ENCODE results near the gene C18orf54.
"Not testable (repeated sequence)": the region's sequence is repeated elsewhere in the genome, so short reads cannot be mapped to it uniquely, and the experiment has no call there.

The C18orf54 gene

GRCh38 chr18:54357660-54358494, at the start of gene C18orf54, which contains the start of gene STARD6:
Gene C18orf54 (plus strand): TSS chr18:54357906. CDS start chr18:54360573, 2,667 bp downstream.
Gene STARD6 (minus strand): TSS chr18:54357858. CDS start chr18:54354573, 3,285 bp downstream.
- DNase-seq: peak; percentile 93 to 96 (median 96)

- not testable (repeated sequence) for DNase-seq
Measured at GRCh38 chr18:54309564-54309963, 48.1 kb upstream of the C18orf54 start.

GRCh38 chr18:54316071-54316820, 41.5 kb upstream of the C18orf54 start:
- DNase-seq: no peak

GRCh38 chr18:54323561-54323960, 34.1 kb upstream of the C18orf54 start:
- no peak for DNase-seq

- no peak for DNase-seq
Measured at GRCh38 chr18:54323970-54324369, 33.7 kb upstream of the C18orf54 start.

- no peak for DNase-seq
Measured at GRCh38 chr18:54327818-54328217, 29.9 kb upstream of the C18orf54 start.

- DNase-seq: no peak
Measured at GRCh38 chr18:54329787-54330186, 27.9 kb upstream of the C18orf54 start.

GRCh38 chr18:54330768-54331548, 26.7 kb upstream of the C18orf54 start:
- DNase-seq: peak in 2 of 3 donors; percentile 13 to 36

GRCh38 chr18:54335638-54336173, 22.0 kb upstream of the C18orf54 start:
- DNase-seq: no peak

- DNase-seq: no peak
Measured at GRCh38 chr18:54338230-54338629, 19.5 kb upstream of the C18orf54 start.

- no peak for DNase-seq
Measured at GRCh38 chr18:54351186-54351585, 6.5 kb upstream of the C18orf54 start.

GRCh38 chr18:54357082-54357659, 535 bp upstream of the C18orf54 start:
- no peak for DNase-seq

- peak in 2 of 3 donors; percentile 22 to 33 for DNase-seq
Measured at GRCh38 chr18:54358495-54359040, 862 bp downstream of the C18orf54 start.

- DNase-seq: no peak
Measured at GRCh38 chr18:54359233-54359632, 1.5 kb downstream of the C18orf54 start.

GRCh38 chr18:54360406-54360805, 2.7 kb downstream of the C18orf54 start:
- no peak for DNase-seq

- DNase-seq: no peak
Measured at GRCh38 chr18:54378057-54378456, 20.4 kb downstream of the C18orf54 start.

- DNase-seq: no peak
Measured at GRCh38 chr18:54381640-54382039, 23.9 kb downstream of the C18orf54 start.

GRCh38 chr18:54382076-54382475, 24.4 kb downstream of the C18orf54 start:
- DNase-seq: no peak

- DNase-seq: no peak
Measured at GRCh38 chr18:54382733-54383252, 25.1 kb downstream of the C18orf54 start.

- no peak for DNase-seq
Measured at GRCh38 chr18:54386043-54386442, 28.3 kb downstream of the C18orf54 start.

GRCh38 chr18:54386800-54387495, 29.2 kb downstream of the C18orf54 start:
- not testable (repeated sequence) for DNase-seq

Data from suppressor macrophage treated with lipopolysaccharide for 1 hour (primary cell).